Uterus (tissue), 2 donors: Measurements from ENCODE around the gene SNX3.

Experiments used
- CTCF ChIP-seq, 4 experiments: fragments of 200-600 bp in 2 of 4; fragments of 450-650 bp in 2 of 4; sonication (generic) in 2 of 4; IDR thresholded peaks; one replicate each; pipeline ENCODE4 v1.5.1; 2016 to 2019; ENCODE audit warnings: antibody characterized with exemption in 4 of 4, mild to moderate bottlenecking in 2 of 4, moderate library complexity in 1 of 4
- POLR2A ChIP-seq, 2 donors: fragments of 450-650 bp; IDR thresholded peaks; one replicate each; pipeline ENCODE4 v1.6.1; 2016; ENCODE audit warnings: antibody characterized with exemption in 2 of 2, mild to moderate bottlenecking in 1 of 2, moderate library complexity in 1 of 2

GRCh38 chr6:108235127-108235526 is 25.7 kb downstream of the SNX3 start:
- TF ChIP-seq CTCF (IDR thresholded peaks at IDR 0.05) (no peak), POLR2A (IDR thresholded peaks at IDR 0.05) (no peak)
